Measurements from ENCODE around the gene DDIAS.
"Not testable (repeated sequence)": the region's sequence is repeated elsewhere in the genome, so short reads cannot be mapped to it uniquely, and the experiment has no call there.

Gene DDIAS

DNA sequence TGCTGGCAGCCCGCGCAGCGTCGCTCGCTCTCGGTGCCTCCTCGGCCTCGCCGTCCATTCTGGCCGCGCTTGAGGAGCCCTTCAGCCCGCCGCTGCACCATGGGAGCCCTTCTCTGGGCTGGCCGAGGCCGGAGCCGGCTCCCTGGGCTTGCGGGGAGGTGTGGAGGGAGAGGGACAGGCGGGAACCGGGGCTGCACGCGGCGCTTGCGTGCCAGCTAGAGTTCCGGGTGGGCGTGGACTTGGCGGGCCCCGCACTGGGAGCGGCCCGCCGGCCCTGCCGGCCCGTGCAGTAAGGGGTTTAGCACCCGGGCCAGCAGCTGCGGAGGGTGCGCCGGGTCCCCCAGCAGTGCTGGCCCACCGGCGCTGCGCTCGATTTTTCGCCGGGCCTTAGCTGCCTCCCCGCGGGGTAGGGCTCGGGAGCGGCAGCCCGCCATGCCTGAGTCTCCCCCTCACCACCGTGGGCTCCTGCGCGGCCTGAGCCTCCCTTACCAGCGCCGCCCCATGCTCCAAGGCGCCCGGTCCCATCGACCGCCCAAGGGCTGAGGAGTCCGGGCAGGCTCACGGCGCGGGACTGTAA, 69.1 kb downstream of the DDIAS start:
- DNase-seq = not testable (repeated sequence)

- not testable (repeated sequence) for DNase-seq
Measured at GRCh38 chr11:82971519-82971946, 70.0 kb downstream of the DDIAS start.

- DNase-seq = no peak
Measured at GRCh38 chr11:82972103-82972502, 70.6 kb downstream of the DDIAS start.

DNA sequence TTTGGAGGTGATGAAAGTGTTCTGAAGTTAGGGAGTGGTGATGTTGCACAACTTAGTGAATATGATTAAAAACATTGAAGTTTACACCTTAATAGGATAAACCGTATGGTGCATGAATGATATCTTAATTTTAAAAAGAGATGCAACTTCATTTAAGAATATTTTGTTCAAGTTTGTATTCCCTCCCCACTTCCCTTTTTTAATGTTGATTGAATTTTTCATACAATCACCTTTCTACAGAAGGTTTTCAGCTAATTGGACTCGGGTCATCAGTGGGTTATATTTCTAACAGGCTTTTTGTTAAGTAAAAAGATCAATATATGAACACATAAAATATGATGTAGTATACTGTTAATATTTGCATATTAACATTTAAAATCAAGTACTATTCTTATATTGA, 72.6 kb downstream of the DDIAS start:
- no peak for DNase-seq

GRCh38 chr11:82974851-82975250, 73.3 kb downstream of the DDIAS start:
- no peak for DNase-seq

- no peak for DNase-seq
Measured at GRCh38 chr11:82975882-82976281, 74.3 kb downstream of the DDIAS start.

DNA sequence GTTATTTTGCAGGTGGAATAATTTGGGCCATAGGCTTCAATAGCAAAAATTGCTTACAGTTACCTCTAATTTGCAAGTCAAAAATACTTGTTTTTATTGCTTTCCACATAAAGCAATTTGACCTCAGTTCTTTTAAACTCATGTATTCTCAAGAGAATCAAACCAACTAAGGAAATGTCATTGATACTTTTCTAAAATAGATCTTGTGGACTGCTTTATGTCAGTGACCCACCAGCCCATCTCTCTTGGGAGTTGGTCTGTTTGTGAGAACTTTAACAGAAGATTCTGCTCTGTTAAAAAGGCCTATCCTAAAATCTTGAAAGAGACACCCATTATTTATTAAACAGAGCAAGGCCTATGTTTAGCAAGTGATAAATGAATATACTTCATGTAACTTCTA, 75.2 kb downstream of the DDIAS start:
- no peak for DNase-seq

GRCh38 chr11:82978422-82979099, 77.0 kb downstream of the DDIAS start:
- DNase-seq = peak; percentile 83

DNA sequence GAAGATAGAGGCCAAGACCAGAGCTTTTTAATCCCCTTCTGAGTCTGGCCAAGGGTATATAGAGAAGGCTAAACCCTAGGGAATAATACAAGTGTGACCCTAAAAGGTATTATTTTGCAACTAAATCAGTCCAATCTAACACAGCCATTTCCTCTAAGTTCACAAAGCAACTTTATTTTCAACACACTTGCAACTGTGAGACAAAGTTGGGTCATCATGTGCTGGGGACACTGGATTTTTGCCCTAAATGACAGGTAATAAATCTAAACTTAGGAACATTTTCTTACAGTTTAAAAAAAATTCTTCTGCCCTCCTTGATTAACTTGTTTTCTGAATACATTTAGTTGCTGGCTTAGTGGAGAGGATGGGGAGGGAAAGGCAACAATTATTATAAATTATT, 78.3 kb downstream of the DDIAS start:
- no peak for DNase-seq

DNA sequence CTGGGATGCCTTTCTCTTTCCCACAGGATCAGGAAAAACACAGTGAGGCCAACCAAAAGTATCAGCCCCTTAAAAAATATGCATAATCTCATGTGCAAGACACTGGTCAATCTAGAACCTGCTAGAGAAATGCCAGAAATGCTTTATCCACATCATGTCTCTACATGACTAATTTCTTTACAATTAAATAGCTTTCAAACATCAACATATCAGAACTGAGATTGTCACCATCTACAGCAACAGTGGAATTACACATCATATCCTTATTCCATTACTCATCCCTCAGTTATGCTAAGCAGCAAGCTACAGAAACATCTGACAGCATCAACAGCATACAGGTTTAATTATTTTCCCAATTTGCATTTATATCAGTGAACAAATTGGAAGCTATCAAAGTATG, 78.8 kb downstream of the DDIAS start:
- DNase-seq = peak; percentile 88

GRCh38 chr11:82980947-82981346, 79.4 kb downstream of the DDIAS start:
- DNase-seq = no peak

DNA sequence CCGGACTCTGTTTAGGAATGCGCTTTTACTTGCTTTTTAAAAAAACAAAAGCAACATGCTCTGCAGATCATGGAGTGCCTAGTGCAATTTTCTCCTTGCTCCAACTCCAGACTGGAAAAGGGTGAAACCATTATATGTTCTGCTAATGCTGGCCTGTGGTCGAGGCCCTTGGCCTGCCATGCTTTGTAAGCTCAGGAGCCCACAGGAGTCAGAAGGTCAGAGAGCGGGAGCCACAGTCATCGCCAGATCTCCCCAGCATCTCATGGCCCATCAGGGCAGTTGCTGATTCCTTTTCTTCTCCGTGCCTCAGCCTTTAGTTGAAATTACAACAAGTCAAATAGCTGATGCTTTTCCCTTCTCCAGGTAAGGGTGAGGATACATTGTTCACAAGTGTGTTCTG, 80.3 kb downstream of the DDIAS start:
- no peak for DNase-seq

Measured in fibroblast of skin of abdomen (primary cell).